Kidney epithelial cell (primary cell): ENCODE data around the gene MUC5B. TPM values are rescaled to one million over a fixed set of nuclear protein-coding genes. Genes with fewer than 3 reads are reported as not detected.
"Not testable (repeated sequence)": the region's sequence is repeated elsewhere in the genome, so short reads cannot be mapped to it uniquely, and the experiment has no call there.

Experiments
- DNase-seq: peaks from one replicate; pipeline ENCODE4 v3.0.0-alpha.2; 2010; ENCODE audit warnings: low read depth
- H3K27me3 ChIP-seq: 2 replicates; pipeline ENCODE4 v1.6.0; 2011; ENCODE audit warnings: low read length; ENCODE audit not compliant: control insufficient read depth, insufficient read depth
- H3K36me3 ChIP-seq: 2 replicates; pipeline ENCODE4 v1.5.1; 2011; ENCODE audit warnings: low read length; ENCODE audit not compliant: control insufficient read depth, insufficient read depth
- H3K4me3 ChIP-seq: 2 replicates; pipeline ENCODE4 v1.5.1; 2011; ENCODE audit warnings: low read depth, mild to moderate bottlenecking, control low read depth, low read length
- CTCF ChIP-seq: IDR thresholded peaks from 2 replicates; pipeline ENCODE4 v1.5.1; 2011; ENCODE audit warnings: mild to moderate bottlenecking, moderate library complexity, low read length, control low read depth, inconsistent platforms; ENCODE audit not compliant: insufficient read depth, poor library complexity, severe bottlenecking
- total RNA-seq: library from RNA; depleted of rRNA; stranded (reverse); fragments of >200 nt; gene quantifications from 2 replicates; pipeline ENCODE4 v1.2.3, GENCODE V29; 2015

MUC5B gene
- total RNA-seq, 1 donor from 2014 or later = not detected

GRCh38 chr11:1180171-1180570 lies 42.7 kb upstream of the MUC5B start:
- H3K4me3 ChIP-seq = no peak overlapping the region
- no peak for TF ChIP-seq CTCF
- DNase-seq = no peak
- no peaks in the 10 kb centered on the region for H3K36me3 ChIP-seq
- H3K27me3 ChIP-seq = no peaks in the 10 kb centered on the region

- no peaks in the 10 kb centered on the region for H3K36me3 ChIP-seq
- no peak for DNase-seq
- H3K4me3 ChIP-seq = no peak overlapping the region
- no peak for TF ChIP-seq CTCF
- H3K27me3 ChIP-seq = no peaks in the 10 kb centered on the region
These were observed 41.9 kb upstream of the MUC5B start for GRCh38 chr11:1180947-1181391.

DNA sequence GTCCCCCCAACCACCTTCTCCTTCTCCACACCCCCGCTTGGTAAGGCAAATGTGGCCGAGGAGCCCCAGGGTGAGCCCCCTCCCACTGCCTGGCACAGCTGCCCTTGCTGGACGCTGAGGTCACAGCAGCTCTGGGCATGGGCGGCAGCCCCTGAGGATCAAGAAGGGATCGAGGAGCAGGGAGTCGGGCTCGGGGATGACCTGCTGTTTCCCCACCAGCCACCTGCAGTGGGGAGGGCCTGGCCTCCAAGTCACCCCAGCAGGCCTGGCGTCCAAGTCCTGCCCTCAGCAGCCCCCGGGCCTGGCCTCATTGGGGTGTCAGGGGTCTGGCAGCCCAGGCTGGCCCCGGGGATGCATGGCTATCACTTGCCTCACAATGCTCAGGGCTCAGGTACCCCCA lies 41.4 kb upstream of the MUC5B start:
- Histone ChIP-seq H3K36me3 (no peaks in the 10 kb centered on the region), H3K4me3 (no peak overlapping the region), H3K27me3 (no peaks in the 10 kb centered on the region)
- no peak for TF ChIP-seq CTCF
- no peak for DNase-seq

DNA sequence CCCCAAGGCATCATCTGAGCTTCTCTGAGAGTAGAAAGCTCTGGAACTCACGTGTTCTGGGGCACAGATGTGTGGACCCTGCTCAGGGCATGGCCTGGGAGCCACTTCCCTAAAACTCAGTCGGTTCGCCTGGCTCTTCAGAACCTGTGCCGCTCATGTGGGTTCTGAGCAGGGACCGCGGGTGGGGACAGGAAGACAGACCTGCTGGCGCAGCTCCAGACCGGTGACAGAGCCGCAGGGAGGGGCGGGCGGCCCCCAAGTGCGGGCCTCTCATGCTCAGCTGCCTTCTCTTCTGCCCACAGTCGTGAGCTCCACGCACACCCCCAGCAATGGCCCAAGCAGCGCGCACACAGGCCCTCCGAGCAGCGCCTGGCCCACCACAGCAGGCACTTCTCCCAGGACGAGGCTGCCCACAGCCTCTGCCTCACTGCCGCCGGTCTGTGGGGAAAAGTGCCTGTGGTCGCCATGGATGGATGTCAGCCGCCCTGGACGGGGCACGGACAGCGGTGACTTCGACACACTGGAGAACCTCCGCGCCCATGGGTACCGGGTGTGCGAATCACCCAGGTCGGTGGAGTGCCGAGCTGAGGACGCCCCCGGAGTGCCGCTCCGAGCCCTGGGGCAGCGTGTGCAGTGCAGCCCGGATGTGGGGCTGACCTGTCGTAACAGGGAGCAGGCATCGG lies 40.9 kb upstream of the MUC5B start:
- Histone ChIP-seq H3K4me3 (no peak overlapping the region), H3K36me3 (no peaks in the 10 kb centered on the region), H3K27me3 (no peaks in the 10 kb centered on the region)
- no peak for DNase-seq
- no peak for TF ChIP-seq CTCF

DNA sequence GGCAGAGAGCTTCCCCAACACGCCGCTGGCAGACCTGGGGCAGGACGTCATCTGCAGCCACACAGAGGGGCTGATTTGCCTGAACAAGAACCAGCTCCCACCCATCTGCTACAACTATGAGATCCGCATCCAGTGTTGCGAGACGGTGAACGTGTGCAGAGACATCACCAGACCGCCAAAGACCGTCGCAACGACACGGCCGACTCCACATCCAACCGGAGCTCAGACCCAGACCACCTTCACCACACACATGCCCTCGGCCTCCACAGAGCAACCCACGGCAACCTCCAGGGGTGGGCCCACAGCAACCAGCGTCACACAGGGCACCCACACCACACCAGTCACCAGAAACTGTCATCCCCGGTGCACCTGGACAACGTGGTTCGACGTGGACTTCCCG lies 38.7 kb upstream of the MUC5B start:
- not testable (repeated sequence) for H3K27me3 ChIP-seq, H3K36me3 ChIP-seq, DNase-seq, H3K4me3 ChIP-seq

DNA sequence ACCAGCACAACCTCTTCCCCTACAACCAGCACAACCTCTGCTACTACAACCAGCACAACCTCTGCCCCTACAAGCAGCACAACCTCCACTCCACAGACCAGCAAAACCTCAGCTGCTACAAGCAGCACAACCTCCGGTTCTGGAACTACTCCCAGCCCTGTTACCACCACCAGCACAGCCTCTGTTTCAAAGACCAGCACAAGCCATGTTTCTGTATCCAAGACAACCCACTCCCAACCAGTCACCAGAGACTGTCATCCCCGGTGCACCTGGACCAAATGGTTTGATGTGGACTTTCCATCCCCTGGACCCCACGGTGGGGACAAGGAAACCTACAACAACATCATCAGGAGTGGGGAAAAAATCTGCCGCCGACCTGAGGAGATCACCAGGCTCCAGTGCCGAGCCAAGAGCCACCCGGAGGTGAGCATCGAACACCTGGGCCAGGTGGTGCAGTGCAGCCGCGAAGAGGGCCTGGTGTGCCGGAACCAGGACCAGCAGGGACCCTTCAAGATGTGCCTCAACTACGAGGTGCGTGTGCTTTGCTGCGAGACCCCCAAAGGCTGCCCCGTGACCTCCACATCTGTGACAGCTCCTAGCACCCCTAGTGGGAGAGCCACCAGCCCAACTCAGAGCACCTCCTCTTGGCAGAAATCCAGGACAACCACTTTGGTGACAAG lies 34.3 kb upstream of the MUC5B start:
- not testable (repeated sequence) for H3K27me3 ChIP-seq, H3K36me3 ChIP-seq, DNase-seq, H3K4me3 ChIP-seq

GRCh38 chr11:1189816-1190215 lies 33.0 kb upstream of the MUC5B start:
- not testable (repeated sequence) for H3K36me3 ChIP-seq, H3K27me3 ChIP-seq, DNase-seq, H3K4me3 ChIP-seq

- H3K4me3 ChIP-seq, DNase-seq, H3K27me3 ChIP-seq, H3K36me3 ChIP-seq: not testable (repeated sequence)
These were observed 30.9 kb upstream of the MUC5B start for GRCh38 chr11:1191786-1192470.
